MCF 10A (cell line): ENCODE data around the gene ADSS1. TPM values are rescaled to one million over a fixed set of nuclear protein-coding genes. Genes with fewer than 3 reads are reported as not detected.

Source experiments
- BruUV-seq: library from RNA; stranded (reverse); fragments of 400-500 nt; replicated peaks from 2 replicates; lab custom pipeline; 2021; lab: Mats Ljungman, UMichigan
- CTCF ChIA-PET: fragments of 300-600 bp; sonication (Branson Sonifier 250); formaldehyde crosslinking; extraction: SDS; loops from one replicate; lab custom pipeline; 2021; ENCODE audit warnings: antibody characterized with exemption, inconsistent platforms; lab: Yijun Ruan, JAX
- POLR2A ChIA-PET: fragments of 300-600, 350-650 bp; sonication (Branson Sonifier 250); formaldehyde crosslinking; extraction: SDS; loops from one replicate; lab custom pipeline; 2020; ENCODE audit warnings: antibody characterized with exemption, inconsistent platforms; lab: Yijun Ruan, JAX
- DNase-seq: peaks from one replicate; pipeline ENCODE4 v3.0.0-alpha.2; 2018; ENCODE audit not compliant: unreplicated experiment
- H3K27ac Mint-ChIP-seq: one replicate; pipeline ENCODE4 v1.8.0; 2022; ENCODE audit warnings: mild to moderate bottlenecking, low read depth, mixed read lengths; ENCODE audit not compliant: unreplicated experiment
- H3K27me3 Mint-ChIP-seq: one replicate; pipeline ENCODE4 v1.8.0; 2022; ENCODE audit warnings: mixed read lengths; ENCODE audit not compliant: insufficient read depth, unreplicated experiment
- H3K36me3 Mint-ChIP-seq: one replicate; pipeline ENCODE4 v1.8.0; 2022; ENCODE audit warnings: mild to moderate bottlenecking, moderate library complexity, mixed read lengths; ENCODE audit not compliant: insufficient read depth, unreplicated experiment
- H3K4me1 Mint-ChIP-seq: one replicate; pipeline ENCODE4 v1.8.0; 2022; ENCODE audit warnings: mixed read lengths; ENCODE audit not compliant: insufficient read depth, unreplicated experiment
- H3K4me3 Mint-ChIP-seq: one replicate; pipeline ENCODE4 v1.8.0; 2022; ENCODE audit warnings: mild to moderate bottlenecking, moderate library complexity, mixed read lengths; ENCODE audit not compliant: unreplicated experiment
- H3K9me3 Mint-ChIP-seq: one replicate; pipeline ENCODE4 v1.8.0; 2022; ENCODE audit warnings: mixed read lengths; ENCODE audit not compliant: unreplicated experiment
- intact Hi-C: fragments of 100-400 bp; cut with micrococcal nuclease; formaldehyde crosslinking; loops from 2 replicates; pipeline ENCODE4 v1.14.1; 2022
- total RNA-seq: library from RNA; stranded (reverse); gene quantifications from 2 replicates; pipeline ENCODE4 v1.2.3, GENCODE V29; 2022
- TF ChIP-seq, protein P1 (sequence below): fragments of 200-600 bp; IDR thresholded peaks from one replicate; pipeline ENCODE4 v1.8.0; 2022; ENCODE audit warnings: antibody characterized with exemption, mild to moderate bottlenecking; ENCODE audit not compliant: unreplicated experiment

Gene ADSS1
- total RNA-seq, 1 experiment from 2014 or later, result 2.9 TPM

DNA sequence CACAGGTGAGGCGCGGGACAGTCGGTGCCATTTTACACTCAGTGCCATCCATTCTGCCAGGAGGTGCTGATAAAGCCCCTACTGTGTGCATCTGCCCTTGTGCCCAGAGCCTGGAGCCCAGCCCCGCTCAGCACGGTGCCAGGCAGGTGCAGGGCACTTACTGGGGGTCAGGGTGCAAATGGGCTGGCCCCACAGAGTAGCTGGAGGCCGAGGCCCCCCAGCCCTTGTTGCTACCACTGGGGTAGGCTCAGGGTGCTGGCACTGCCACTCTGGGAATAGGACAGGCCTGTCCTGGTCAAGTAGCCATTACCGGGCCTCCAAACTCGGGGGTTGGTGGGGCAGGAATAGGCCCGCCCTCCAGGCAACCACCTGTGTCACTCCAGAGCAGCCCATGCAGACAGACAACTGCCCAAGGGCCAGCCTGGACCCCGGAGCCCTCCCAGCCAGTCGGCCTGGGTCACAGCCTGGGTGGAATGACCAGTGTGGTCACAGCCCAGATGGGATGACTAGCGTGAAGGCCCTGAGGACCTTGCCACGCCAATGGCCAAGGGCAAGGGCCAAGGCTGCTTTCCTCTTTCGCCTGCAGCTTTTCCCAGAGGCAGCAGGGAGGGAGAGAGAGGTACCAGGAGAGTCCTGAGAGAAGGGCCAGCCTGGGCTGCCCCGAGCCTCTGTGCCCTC lies 31.6 kb upstream of the ADSS1 start:
- intact Hi-C loops, result no loop called here
- TF ChIP-seq, protein P1, sequence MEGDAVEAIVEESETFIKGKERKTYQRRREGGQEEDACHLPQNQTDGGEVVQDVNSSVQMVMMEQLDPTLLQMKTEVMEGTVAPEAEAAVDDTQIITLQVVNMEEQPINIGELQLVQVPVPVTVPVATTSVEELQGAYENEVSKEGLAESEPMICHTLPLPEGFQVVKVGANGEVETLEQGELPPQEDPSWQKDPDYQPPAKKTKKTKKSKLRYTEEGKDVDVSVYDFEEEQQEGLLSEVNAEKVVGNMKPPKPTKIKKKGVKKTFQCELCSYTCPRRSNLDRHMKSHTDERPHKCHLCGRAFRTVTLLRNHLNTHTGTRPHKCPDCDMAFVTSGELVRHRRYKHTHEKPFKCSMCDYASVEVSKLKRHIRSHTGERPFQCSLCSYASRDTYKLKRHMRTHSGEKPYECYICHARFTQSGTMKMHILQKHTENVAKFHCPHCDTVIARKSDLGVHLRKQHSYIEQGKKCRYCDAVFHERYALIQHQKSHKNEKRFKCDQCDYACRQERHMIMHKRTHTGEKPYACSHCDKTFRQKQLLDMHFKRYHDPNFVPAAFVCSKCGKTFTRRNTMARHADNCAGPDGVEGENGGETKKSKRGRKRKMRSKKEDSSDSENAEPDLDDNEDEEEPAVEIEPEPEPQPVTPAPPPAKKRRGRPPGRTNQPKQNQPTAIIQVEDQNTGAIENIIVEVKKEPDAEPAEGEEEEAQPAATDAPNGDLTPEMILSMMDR, result no peak
- no peak for DNase-seq
- Mint-ChIP-seq H3K4me1 (peaks cover 28% of the 10 kb centered on the region), H3K4me3 (no peak overlapping the region), H3K9me3 (no peaks in the 10 kb centered on the region), H3K36me3 (peaks cover 13% of the 10 kb centered on the region), H3K27ac (no peak overlapping the region), H3K27me3 (no peaks in the 10 kb centered on the region)
- ChIA-PET POLR2A (no interaction called here), CTCF (no interaction called here)
- BruUV-seq, result no TSS peak

DNA sequence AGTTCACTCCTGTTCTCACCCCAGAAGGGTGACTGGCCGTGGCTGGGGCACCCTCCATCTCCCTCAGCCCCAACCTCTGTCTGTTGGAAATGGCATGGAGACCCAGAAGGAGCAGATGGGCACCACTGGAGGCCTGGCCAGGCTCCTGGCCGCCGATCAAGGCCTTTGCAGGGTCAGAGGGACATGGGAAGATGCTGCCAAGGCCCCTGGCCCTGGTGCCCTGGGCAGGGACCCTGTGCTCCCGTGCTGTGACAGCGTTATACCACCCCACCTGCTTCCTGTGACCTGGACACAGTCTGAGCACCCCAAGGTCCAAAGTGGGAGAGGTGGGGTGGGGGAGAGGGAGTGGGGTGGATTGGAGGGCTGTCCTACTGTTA lies 31.1 kb upstream of the ADSS1 start:
- Mint-ChIP-seq H3K36me3 (peaks cover 13% of the 10 kb centered on the region), H3K4me1 (peaks cover 24% of the 10 kb centered on the region), H3K9me3 (no peaks in the 10 kb centered on the region), H3K27ac (no peak overlapping the region), H3K4me3 (no peak overlapping the region), H3K27me3 (no peaks in the 10 kb centered on the region)
- DNase-seq, result no peak
- TF ChIP-seq, protein P1, result no peak
- no TSS peak for BruUV-seq
- intact Hi-C loops, result no loop called here
- CTCF ChIA-PET, result interaction anchor here (0.8 kb wide), 1 partner anchor 563 kb away, joined by 3 read pairs; no protein-coding TSS in a partner anchor
- POLR2A ChIA-PET, result interaction anchor here (0.6 kb wide), 1 partner anchor 202 kb away, joined by 3 read pairs; no protein-coding TSS in a partner anchor

DNA sequence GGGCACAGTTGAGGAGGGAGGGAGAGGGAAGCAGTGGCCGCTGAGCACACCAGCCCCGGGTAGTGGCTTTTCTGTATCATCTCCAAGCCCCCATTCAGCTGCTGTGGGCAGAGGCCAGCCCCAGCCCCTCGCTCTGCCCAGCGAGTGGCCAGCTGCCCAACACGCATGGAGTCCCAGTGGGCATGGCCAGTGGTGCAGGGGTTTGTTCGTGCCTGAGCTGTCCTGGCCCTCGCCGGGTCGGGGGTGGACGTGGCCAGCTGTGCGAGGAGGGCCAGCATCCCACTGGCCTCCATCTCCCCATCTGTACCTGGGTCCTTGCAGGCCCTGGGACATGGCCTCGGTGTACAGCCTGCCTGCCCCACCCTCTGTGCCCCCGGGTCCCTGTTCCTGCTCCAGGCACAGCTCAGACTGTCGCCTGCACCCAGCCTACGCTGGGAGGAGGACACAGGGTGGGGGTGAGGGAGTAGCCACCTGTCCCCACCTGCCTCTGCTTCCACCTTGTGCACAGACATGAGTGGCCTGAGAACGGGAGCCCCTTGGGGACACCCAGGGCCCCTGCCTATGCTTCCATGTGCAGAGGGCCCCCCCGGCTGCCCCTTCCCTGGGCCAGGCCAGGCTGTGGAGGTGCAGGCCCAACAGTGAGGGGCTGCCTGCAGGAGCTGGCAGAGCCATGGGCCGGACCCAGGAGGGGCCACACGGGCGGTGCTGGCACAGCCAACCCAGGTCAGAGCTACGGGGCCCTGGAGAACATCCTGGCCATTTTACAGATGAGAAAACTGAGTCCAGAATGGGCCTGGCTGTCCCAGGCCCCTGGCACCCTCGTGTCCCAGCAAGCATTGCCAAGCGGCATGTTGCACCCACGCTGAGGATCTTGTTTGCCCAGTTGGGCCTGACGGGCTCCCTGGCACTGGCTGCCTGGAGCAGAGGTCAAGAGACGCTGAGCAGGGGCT lies 30.3 kb upstream of the ADSS1 start:
- TF ChIP-seq, protein P1, result no peak
- no peaks in the 10 kb centered on the region for H3K27me3 Mint-ChIP-seq
- no peak overlapping the region for H3K27ac Mint-ChIP-seq
- no peak for DNase-seq
- no TSS peak for BruUV-seq
- POLR2A ChIA-PET, result interaction anchor here (0.6 kb wide), 1 partner anchor 203 kb away, joined by 3 read pairs; no protein-coding TSS in a partner anchor
- H3K4me3 Mint-ChIP-seq, result no peak overlapping the region
- peaks cover 20% of the 10 kb centered on the region for H3K36me3 Mint-ChIP-seq
- peaks cover 23% of the 10 kb centered on the region for H3K4me1 Mint-ChIP-seq
- CTCF ChIA-PET, result interaction anchor here (0.8 to 2.7 kb wide), 2 partner anchors 29 to 564 kb away, joined by 3 to 10 read pairs; partner anchors contain the start of gene ADSS1
- no peaks in the 10 kb centered on the region for H3K9me3 Mint-ChIP-seq
- intact Hi-C loops, result no loop called here

DNA sequence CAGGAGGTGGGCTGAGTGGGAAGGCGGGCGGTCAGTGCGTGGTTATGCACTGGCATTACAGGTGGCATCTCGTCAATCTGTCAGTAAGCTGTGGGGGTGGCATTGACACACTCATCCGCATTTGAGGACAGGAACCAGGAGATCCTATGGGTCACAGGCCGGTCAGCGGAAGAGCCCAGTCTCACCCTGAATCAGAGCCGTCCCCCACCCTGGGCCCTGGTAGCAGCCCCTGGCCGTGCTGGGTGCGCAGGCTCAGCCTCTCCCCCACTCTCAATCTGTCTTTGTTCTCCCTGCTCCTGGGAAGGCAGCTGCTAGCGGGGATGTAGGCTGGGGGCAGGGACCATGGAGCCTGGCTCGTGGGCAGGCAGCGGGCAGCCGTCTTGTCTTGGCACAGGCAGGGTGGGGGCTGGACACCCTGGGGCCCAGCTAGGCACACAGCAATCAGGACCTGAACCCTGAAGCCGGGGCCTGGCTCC lies 29.5 kb upstream of the ADSS1 start:
- peaks cover 22% of the 10 kb centered on the region for H3K36me3 Mint-ChIP-seq
- TF ChIP-seq, protein P1, result no peak

More for the DNA sequence above, 29.5 kb upstream of the ADSS1 start:
- DNase-seq, result no peak
- ChIA-PET CTCF (interaction anchor here (0.6 to 2.7 kb wide), 4 partner anchors 13 to 1589 kb away, joined by 3 to 10 read pairs (median 4); partner anchors contain the start of gene ADSS1), POLR2A (no interaction called here)
- Mint-ChIP-seq H3K4me1 (peaks cover 23% of the 10 kb centered on the region), H3K4me3 (peak overlapping the region; percentile 33), H3K27me3 (no peaks in the 10 kb centered on the region), H3K9me3 (no peaks in the 10 kb centered on the region), H3K27ac (peak overlapping the region; percentile 74)
- BruUV-seq, result no TSS peak
- intact Hi-C loops, result no loop called here
